B cell (primary cell): ENCODE results near the gene ERRFI1. TPM values are rescaled to one million over a fixed set of nuclear protein-coding genes. Genes with fewer than 3 reads are reported as not detected.

Source experiments
- ATAC-seq: fragments of 200-7000 bp; cut with Tn5 transposase; one replicate; pipeline ENCODE4 v1.10.0; 2021; ENCODE audit warnings: low read depth, mild to moderate bottlenecking, moderate number of reproducible peaks, moderate library complexity
- CTCF ChIA-PET: fragments of 350-600 bp; sonication (Branson Sonifier 250); formaldehyde crosslinking; loops from one replicate; lab custom pipeline; 2021; ENCODE audit warnings: antibody characterized with exemption, inconsistent platforms; lab: Charles Lee
- POLR2A ChIA-PET: fragments of 350-600 bp; sonication (Branson Sonifier 250); formaldehyde crosslinking; loops from one replicate; lab custom pipeline; 2021; ENCODE audit warnings: antibody characterized with exemption; lab: Charles Lee
- DNase-seq: peaks from one replicate; pipeline ENCODE4 v3.0.0; 2013
- H2AFZ ChIP-seq: 2 replicates; pipeline ENCODE4 v1.6.1; 2012; ENCODE audit warnings: mild to moderate bottlenecking, low read depth, low read length; ENCODE audit not compliant: insufficient read depth, poor library complexity, severe bottlenecking
- H3K27ac ChIP-seq, 2 donors: 1 replicate in 1 of 2; 2 replicates in 1 of 2; pipeline ENCODE4 v1.5.1; 2012 to 2013; ENCODE audit warnings: low read length in 2 of 2, mild to moderate bottlenecking in 2 of 2, moderate library complexity in 1 of 2
- H3K27me3 ChIP-seq, 4 experiments: fragments of 200-600 bp in 1 of 4; sonication (generic) in 1 of 4; replicated peaks in 1 of 4; 1 replicate in 2 of 4; 2 replicates in 2 of 4; pipeline versions ENCODE4 v1.6.1 to v1.7.0; 2013 to 2016; ENCODE audit warnings: low read length in 3 of 4, mild to moderate bottlenecking in 2 of 4, mixed read lengths in 1 of 4, moderate library complexity in 1 of 4; ENCODE audit not compliant: insufficient read depth in 4 of 4, control insufficient read depth in 3 of 4; ENCODE audit errors: control extremely low read depth in 1 of 4
- H3K36me3 ChIP-seq, 2 experiments: replicated peaks in 1 of 2; 1 replicate in 1 of 2; 2 replicates in 1 of 2; pipeline versions ENCODE4 v1.6.1 to v1.7.1; 2013; ENCODE audit warnings: low read length in 1 of 2; ENCODE audit not compliant: insufficient read depth in 2 of 2, control insufficient read depth in 1 of 2; ENCODE audit errors: control extremely low read depth in 1 of 2, extremely low read depth in 1 of 2
- H3K4me1 ChIP-seq, 2 donors: fragments of 200-600 bp in 1 of 2; sonication (generic) in 1 of 2; 1 replicate in 1 of 2; 2 replicates in 1 of 2; pipeline versions ENCODE4 v1.5.1 to v1.6.1; 2013 to 2017; ENCODE audit warnings: low read length in 2 of 2; ENCODE audit not compliant: control insufficient read depth in 2 of 2, insufficient read depth in 2 of 2
- H3K4me2 ChIP-seq: replicated peaks from 2 replicates; pipeline ENCODE3; 2012; ENCODE audit warnings: mild to moderate bottlenecking, low read depth, low read length; ENCODE audit not compliant: poor library complexity, severe bottlenecking
- H3K4me3 ChIP-seq, 5 experiments: fragments of 200-600 bp in 1 of 5; sonication (generic) in 1 of 5; 1 replicate in 3 of 5; 2 replicates in 2 of 5; pipeline versions ENCODE4 v1.5.1 to v1.7.0; 2011 to 2016; ENCODE audit warnings: low read length in 4 of 5, mild to moderate bottlenecking in 4 of 5, low read depth in 2 of 5, control low read depth in 1 of 5, moderate library complexity in 1 of 5; ENCODE audit not compliant: insufficient read depth in 1 of 5; ENCODE audit errors: control extremely low read depth in 1 of 5, extremely low read depth in 1 of 5
- H3K79me2 ChIP-seq: fragments of 200-600 bp; sonication (generic); one replicate; pipeline ENCODE4 v1.6.0; 2016; ENCODE audit warnings: low read length; ENCODE audit not compliant: control insufficient read depth, insufficient read depth
- H3K9ac ChIP-seq: fragments of 200-600 bp; sonication (generic); 2 replicates; pipeline ENCODE4 v1.6.1; 2017; ENCODE audit warnings: mild to moderate bottlenecking, low read length, moderate library complexity
- H3K9me3 ChIP-seq, 3 donors: one replicate each; pipeline versions ENCODE4 v1.6.1 to v1.7.1; 2013; ENCODE audit warnings: low read length in 2 of 3; ENCODE audit not compliant: control insufficient read depth in 2 of 3, insufficient read depth in 1 of 3; ENCODE audit errors: control extremely low read depth in 1 of 3
- H4K20me1 ChIP-seq: 2 replicates; pipeline ENCODE4 v1.6.0; 2012; ENCODE audit warnings: mild to moderate bottlenecking, low read length; ENCODE audit not compliant: insufficient read depth, control insufficient read depth, poor library complexity, severe bottlenecking
- H3K27ac Mint-ChIP-seq: one replicate; pipeline ENCODE4 v1.8.0; 2021; ENCODE audit warnings: mixed read lengths
- H3K27me3 Mint-ChIP-seq: one replicate; pipeline ENCODE4 v1.8.0; 2021; ENCODE audit warnings: mixed read lengths
- H3K4me1 Mint-ChIP-seq: one replicate; pipeline ENCODE4 v1.8.0; 2021; ENCODE audit warnings: mixed read lengths
- H3K4me3 Mint-ChIP-seq: one replicate; pipeline ENCODE4 v1.8.0; 2021; ENCODE audit warnings: mixed read lengths
- H3K9me3 Mint-ChIP-seq: one replicate; pipeline ENCODE4 v1.8.0; 2022; ENCODE audit warnings: mixed read lengths; ENCODE audit not compliant: insufficient read depth
- EZH2 ChIP-seq: IDR thresholded peaks from 2 replicates; pipeline ENCODE4 v1.6.1; 2012; ENCODE audit warnings: borderline replicate concordance, low read depth, mild to moderate bottlenecking, moderate library complexity, low read length; ENCODE audit not compliant: insufficient read depth, poor library complexity, severe bottlenecking
- whole genome bisulfite sequencing: methylation state at CpG from one replicate; pipeline ENCODE4 v1.1.5; 2013; ENCODE audit warnings: missing lambda C conversion rate; ENCODE audit not compliant: insufficient coverage; 5-methylcytosine and 5-hydroxymethylcytosine counted together
- intact Hi-C: fragments of 100-400 bp; cut with micrococcal nuclease; formaldehyde crosslinking; loops from one replicate; pipeline ENCODE4 v1.10.0; 2022
- polyA plus RNA-seq: library from polyadenylated mRNA; depleted of rRNA; stranded (reverse); fragments of >200 nt; gene quantifications from 2 replicates; pipeline ENCODE4 v1.2.3, GENCODE V29; 2012
- total RNA-seq, 2 donors: library from RNA; stranded (reverse); fragments of 120-200 nt in 1 of 2; gene quantifications; 1 replicate in 1 of 2; 2 replicates in 1 of 2; pipeline versions ENCODE4 v1.2.3 to v1.2.4, GENCODE V29; 2013 to 2022
- TF ChIP-seq, protein P1 (sequence below): fragments of 200-600 bp; IDR thresholded peaks from one replicate; pipeline ENCODE4 v1.8.0; 2022; ENCODE audit warnings: antibody characterized with exemption, mild to moderate bottlenecking

The ERRFI1 gene
- total and polyA plus RNA-seq, 2 donors (not counting 1 experiment from before 2014, with no cell fraction given), result 1.5 to 2.0 TPM

DNA sequence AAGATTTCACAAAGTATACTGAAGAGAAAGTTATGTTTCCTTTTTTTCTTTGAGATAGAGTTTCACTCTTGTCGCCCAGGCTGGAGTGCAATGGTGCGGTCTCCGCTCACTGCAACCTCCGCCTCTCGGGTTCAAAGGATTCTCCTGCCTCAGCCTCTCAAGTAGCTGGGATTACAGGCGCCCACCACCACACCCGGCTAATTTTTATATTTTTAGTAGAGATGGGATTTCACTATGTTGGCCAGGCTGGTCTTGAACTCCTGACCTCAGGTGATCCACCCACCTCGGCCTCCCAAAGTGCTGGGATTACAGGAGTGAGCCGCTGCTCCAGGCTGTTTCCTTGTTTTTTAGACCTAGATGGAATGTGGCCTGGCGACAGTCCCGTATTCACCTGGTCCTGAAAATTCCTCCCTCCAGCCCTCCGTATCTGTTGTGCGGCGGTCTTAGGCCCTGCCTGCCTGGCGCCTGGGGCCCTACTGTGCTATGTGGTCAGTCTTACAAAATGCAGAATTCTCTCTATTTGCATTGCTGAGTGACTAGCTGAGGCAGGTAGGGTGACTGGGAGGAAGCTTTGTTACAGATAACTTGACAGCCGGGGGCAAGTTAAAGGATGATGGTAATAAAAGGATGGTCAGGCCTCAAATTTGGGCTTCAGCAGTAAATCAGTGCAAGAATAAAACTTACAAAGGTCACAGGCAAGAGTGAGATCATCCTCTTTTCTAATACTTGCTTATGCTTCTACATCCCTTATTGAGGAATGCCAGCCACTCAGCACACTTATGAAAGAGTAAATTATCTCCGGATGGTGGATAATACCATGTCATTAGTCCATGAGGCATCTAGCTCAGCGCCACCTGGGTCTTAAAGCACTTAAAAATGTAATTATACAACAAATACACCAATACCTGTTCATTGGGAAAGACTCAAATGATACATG lies 34.3 kb downstream of the ERRFI1 start:
- no peak overlapping the region for H3K27ac ChIP-seq
- no peaks in the 10 kb centered on the region for H3K27me3 Mint-ChIP-seq
- H3K4me3 Mint-ChIP-seq, result no peak overlapping the region
- POLR2A ChIA-PET, result no interaction called here
- H3K9ac ChIP-seq, result no peak overlapping the region
- peaks cover 0 to 3% (median 0%) of the 10 kb centered on the region in 3 donors for H3K9me3 ChIP-seq
- DNase-seq (no peak), ATAC-seq (no peak)
- intact Hi-C loops, result no loop called here
- peaks cover 0 to 3% of the 10 kb centered on the region in 2 experiments for H3K36me3 ChIP-seq
- H3K27me3 ChIP-seq, result no peaks in the 10 kb centered on the region
- H3K79me2 ChIP-seq, result no peaks in the 10 kb centered on the region
- TF ChIP-seq, protein P1, sequence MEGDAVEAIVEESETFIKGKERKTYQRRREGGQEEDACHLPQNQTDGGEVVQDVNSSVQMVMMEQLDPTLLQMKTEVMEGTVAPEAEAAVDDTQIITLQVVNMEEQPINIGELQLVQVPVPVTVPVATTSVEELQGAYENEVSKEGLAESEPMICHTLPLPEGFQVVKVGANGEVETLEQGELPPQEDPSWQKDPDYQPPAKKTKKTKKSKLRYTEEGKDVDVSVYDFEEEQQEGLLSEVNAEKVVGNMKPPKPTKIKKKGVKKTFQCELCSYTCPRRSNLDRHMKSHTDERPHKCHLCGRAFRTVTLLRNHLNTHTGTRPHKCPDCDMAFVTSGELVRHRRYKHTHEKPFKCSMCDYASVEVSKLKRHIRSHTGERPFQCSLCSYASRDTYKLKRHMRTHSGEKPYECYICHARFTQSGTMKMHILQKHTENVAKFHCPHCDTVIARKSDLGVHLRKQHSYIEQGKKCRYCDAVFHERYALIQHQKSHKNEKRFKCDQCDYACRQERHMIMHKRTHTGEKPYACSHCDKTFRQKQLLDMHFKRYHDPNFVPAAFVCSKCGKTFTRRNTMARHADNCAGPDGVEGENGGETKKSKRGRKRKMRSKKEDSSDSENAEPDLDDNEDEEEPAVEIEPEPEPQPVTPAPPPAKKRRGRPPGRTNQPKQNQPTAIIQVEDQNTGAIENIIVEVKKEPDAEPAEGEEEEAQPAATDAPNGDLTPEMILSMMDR, result no peak
- TF ChIP-seq EZH2, result no peak
- WGBS, result 98% methylated on average over 8 of the region's 18 CpGs
- peaks cover 11% of the 10 kb centered on the region for H3K4me1 Mint-ChIP-seq
- no peak overlapping the region for H3K27ac Mint-ChIP-seq
- peaks cover 0 to 10% of the 10 kb centered on the region in 2 donors for H3K4me1 ChIP-seq
- CTCF ChIA-PET, result interaction anchor here (1.2 kb wide), 1 partner anchor 9 kb away, joined by 3 read pairs; no protein-coding TSS in a partner anchor
- H2AFZ ChIP-seq, result no peak overlapping the region
- H3K4me2 ChIP-seq, result no peak overlapping the region
- no peaks in the 10 kb centered on the region for H4K20me1 ChIP-seq
- no peak overlapping the region for H3K4me3 ChIP-seq
- no peaks in the 10 kb centered on the region for H3K9me3 Mint-ChIP-seq
